ENCODE data around the gene EIF5A.
A peak's percentile ranks its signal among the peaks of the same experiment; 100 is the strongest.

Gene EIF5A

GRCh38 chr17:7355573-7355972, 48.1 kb downstream of the EIF5A start:
- no peak for DNase-seq (ENCODE audit: low spot score)

GRCh38 chr17:7356072-7356549, 48.7 kb downstream of the EIF5A start:
- peak; percentile 36 for DNase-seq (ENCODE audit: low spot score)

GRCh38 chr17:7356756-7357155, 49.3 kb downstream of the EIF5A start:
- no peak for DNase-seq (ENCODE audit: low spot score)

GRCh38 chr17:7357381-7357780, 50.0 kb downstream of the EIF5A start:
- no peak for DNase-seq (ENCODE audit: low spot score)

- no peak for DNase-seq (ENCODE audit: low spot score)
Observed at GRCh38 chr17:7361906-7362305, 54.5 kb downstream of the EIF5A start.
